K562 (cell line): ENCODE measurements around the gene AOC3.

Experiments
- BACH1 ChIP-seq: fragments of 200-800 bp; sonication (Bioruptor generic); IDR thresholded peaks from 2 replicates; pipeline ENCODE4 v1.6.1; 2016; ENCODE audit warnings: missing genetic modification characterization, missing compliant biosample characterization
- CEBPB ChIP-seq: fragments of 450-650 bp; IDR thresholded peaks from 2 replicates; pipeline ENCODE4 v1.6.1; 2016; ENCODE audit warnings: missing genetic modification characterization, missing compliant biosample characterization
- DDX20 ChIP-seq: fragments of 450-650 bp; IDR thresholded peaks from 2 replicates; pipeline ENCODE4 v1.6.1; 2016; ENCODE audit warnings: missing genetic modification characterization, low read depth, mild to moderate bottlenecking, missing compliant biosample characterization, moderate library complexity
- FOXK2 ChIP-seq, 2 experiments: fragments of 450-650 bp; IDR thresholded peaks in 1 of 2; conservative IDR thresholded peaks in 1 of 2; 2 replicates each; pipeline ENCODE4 v1.6.1; 2016; ENCODE audit warnings: low read depth in 2 of 2, mild to moderate bottlenecking in 1 of 2
- SMC3 ChIP-seq: conservative IDR thresholded peaks from 2 replicates; pipeline ENCODE4 v1.6.1; 2011; ENCODE audit warnings: low read depth, low read length, improper control_type of control experiment; ENCODE audit not compliant: insufficient read depth
- STAT5A ChIP-seq: IDR thresholded peaks from 2 replicates; pipeline ENCODE4 v1.6.1; 2012; ENCODE audit warnings: low read length, inconsistent platforms, borderline replicate concordance
- ZNF431 ChIP-seq: sonication (generic); formaldehyde crosslinking; IDR thresholded peaks from 2 replicates; pipeline ENCODE4 v1.8.0; 2022; ENCODE audit warnings: mild to moderate bottlenecking, missing genetic modification reagents
- TF ChIP-seq, protein P1 (sequence below): fragments of 450-650 bp; IDR thresholded peaks from 2 replicates; pipeline ENCODE4 v1.6.1; 2016; ENCODE audit warnings: missing biosample characterization, missing genetic modification characterization
- TF ChIP-seq, protein P2 (sequence below), 3 experiments: IDR thresholded peaks in 2 of 3; conservative IDR thresholded peaks in 1 of 3; 2 replicates each; pipeline ENCODE4 v1.5.1; 2011 to 2012; ENCODE audit warnings: low read length in 3 of 3, mild to moderate bottlenecking in 3 of 3, control low read depth in 2 of 3, improper control_type of control experiment in 1 of 3, inconsistent platforms in 1 of 3, low read depth in 1 of 3, mixed read lengths in 1 of 3, moderate library complexity in 1 of 3; ENCODE audit not compliant: insufficient read depth in 2 of 3
- TF ChIP-seq, protein P3 (sequence below): fragments of 450-650 bp; IDR thresholded peaks from 2 replicates; pipeline ENCODE4 v1.6.1; 2016
- TF ChIP-seq, protein P4 (sequence below): sonication (generic); formaldehyde crosslinking; IDR thresholded peaks from 2 replicates; pipeline ENCODE4 v1.8.0; 2023; ENCODE audit warnings: mild to moderate bottlenecking, missing genetic modification reagents

DNA sequence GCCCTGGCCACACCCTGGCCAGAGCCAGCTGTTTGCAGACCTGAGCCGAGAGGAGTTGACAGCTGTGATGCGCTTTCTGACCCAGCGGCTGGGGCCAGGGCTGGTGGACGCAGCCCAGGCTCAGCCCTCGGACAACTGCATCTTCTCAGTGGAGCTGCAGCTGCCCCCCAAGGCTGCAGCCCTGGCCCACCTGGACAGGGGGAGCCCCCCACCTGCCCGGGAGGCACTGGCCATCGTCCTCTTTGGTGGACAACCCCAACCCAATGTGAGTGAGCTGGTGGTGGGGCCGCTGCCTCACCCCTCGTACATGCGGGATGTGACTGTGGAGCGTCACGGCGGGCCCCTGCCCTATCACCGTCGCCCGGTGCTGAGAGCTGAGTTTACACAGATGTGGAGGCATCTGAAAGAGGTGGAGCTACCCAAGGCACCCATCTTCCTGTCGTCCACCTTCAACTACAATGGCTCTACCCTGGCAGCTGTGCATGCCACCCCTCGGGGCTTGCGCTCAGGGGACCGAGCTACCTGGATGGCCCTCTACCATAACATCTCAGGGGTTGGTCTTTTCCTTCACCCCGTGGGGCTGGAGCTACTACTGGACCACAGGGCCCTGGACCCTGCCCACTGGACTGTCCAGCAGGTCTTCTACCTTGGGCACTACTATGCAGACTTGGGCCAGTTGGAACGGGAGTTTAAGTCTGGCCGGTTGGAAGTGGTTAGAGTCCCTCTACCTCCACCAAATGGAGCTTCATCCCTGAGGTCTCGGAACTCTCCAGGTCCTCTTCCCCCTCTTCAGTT is 6.0 kb upstream of the AOC3 start:
- TF ChIP-seq CEBPB (tag), result no peak
- TF ChIP-seq, protein P1, sequence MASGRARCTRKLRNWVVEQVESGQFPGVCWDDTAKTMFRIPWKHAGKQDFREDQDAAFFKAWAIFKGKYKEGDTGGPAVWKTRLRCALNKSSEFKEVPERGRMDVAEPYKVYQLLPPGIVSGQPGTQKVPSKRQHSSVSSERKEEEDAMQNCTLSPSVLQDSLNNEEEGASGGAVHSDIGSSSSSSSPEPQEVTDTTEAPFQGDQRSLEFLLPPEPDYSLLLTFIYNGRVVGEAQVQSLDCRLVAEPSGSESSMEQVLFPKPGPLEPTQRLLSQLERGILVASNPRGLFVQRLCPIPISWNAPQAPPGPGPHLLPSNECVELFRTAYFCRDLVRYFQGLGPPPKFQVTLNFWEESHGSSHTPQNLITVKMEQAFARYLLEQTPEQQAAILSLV, result no peak
- TF ChIP-seq, protein P2, sequence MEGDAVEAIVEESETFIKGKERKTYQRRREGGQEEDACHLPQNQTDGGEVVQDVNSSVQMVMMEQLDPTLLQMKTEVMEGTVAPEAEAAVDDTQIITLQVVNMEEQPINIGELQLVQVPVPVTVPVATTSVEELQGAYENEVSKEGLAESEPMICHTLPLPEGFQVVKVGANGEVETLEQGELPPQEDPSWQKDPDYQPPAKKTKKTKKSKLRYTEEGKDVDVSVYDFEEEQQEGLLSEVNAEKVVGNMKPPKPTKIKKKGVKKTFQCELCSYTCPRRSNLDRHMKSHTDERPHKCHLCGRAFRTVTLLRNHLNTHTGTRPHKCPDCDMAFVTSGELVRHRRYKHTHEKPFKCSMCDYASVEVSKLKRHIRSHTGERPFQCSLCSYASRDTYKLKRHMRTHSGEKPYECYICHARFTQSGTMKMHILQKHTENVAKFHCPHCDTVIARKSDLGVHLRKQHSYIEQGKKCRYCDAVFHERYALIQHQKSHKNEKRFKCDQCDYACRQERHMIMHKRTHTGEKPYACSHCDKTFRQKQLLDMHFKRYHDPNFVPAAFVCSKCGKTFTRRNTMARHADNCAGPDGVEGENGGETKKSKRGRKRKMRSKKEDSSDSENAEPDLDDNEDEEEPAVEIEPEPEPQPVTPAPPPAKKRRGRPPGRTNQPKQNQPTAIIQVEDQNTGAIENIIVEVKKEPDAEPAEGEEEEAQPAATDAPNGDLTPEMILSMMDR (IDR thresholded peaks at IDR 0.05 in 2 of 3, conservative IDR thresholded peaks at IDR 0.05 in 1 of 3; ENCODE audit: insufficient read depth in 2 of 3, low read depth in 1 of 3, low read length in 3 of 3), result no peak
- TF ChIP-seq, protein P3, sequence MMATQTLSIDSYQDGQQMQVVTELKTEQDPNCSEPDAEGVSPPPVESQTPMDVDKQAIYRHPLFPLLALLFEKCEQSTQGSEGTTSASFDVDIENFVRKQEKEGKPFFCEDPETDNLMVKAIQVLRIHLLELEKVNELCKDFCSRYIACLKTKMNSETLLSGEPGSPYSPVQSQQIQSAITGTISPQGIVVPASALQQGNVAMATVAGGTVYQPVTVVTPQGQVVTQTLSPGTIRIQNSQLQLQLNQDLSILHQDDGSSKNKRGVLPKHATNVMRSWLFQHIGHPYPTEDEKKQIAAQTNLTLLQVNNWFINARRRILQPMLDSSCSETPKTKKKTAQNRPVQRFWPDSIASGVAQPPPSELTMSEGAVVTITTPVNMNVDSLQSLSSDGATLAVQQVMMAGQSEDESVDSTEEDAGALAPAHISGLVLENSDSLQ, result no peak
- TF ChIP-seq, protein P4, sequence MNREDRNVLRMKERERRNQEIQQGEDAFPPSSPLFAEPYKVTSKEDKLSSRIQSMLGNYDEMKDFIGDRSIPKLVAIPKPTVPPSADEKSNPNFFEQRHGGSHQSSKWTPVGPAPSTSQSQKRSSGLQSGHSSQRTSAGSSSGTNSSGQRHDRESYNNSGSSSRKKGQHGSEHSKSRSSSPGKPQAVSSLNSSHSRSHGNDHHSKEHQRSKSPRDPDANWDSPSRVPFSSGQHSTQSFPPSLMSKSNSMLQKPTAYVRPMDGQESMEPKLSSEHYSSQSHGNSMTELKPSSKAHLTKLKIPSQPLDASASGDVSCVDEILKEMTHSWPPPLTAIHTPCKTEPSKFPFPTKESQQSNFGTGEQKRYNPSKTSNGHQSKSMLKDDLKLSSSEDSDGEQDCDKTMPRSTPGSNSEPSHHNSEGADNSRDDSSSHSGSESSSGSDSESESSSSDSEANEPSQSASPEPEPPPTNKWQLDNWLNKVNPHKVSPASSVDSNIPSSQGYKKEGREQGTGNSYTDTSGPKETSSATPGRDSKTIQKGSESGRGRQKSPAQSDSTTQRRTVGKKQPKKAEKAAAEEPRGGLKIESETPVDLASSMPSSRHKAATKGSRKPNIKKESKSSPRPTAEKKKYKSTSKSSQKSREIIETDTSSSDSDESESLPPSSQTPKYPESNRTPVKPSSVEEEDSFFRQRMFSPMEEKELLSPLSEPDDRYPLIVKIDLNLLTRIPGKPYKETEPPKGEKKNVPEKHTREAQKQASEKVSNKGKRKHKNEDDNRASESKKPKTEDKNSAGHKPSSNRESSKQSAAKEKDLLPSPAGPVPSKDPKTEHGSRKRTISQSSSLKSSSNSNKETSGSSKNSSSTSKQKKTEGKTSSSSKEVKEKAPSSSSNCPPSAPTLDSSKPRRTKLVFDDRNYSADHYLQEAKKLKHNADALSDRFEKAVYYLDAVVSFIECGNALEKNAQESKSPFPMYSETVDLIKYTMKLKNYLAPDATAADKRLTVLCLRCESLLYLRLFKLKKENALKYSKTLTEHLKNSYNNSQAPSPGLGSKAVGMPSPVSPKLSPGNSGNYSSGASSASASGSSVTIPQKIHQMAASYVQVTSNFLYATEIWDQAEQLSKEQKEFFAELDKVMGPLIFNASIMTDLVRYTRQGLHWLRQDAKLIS (CRISPR knock-in tag), result no peak
- no peak for TF ChIP-seq SMC3
- TF ChIP-seq FOXK2 (conservative IDR thresholded peaks at IDR 0.05 in 1 of 2, IDR thresholded peaks at IDR 0.05 in 1 of 2; ENCODE audit: low read depth in 2 of 2), result no peak
- TF ChIP-seq STAT5A, result no peak
- TF ChIP-seq BACH1 (tag), result no peak
- no peak for TF ChIP-seq DDX20 (tag)
- TF ChIP-seq ZNF431 (CRISPR knock-in tag), result no peak
